ENCODE results near the gene CCDC70.
"Not testable (repeated sequence)": the region's sequence is repeated elsewhere in the genome, so short reads cannot be mapped to it uniquely, and the experiment has no call there.

CCDC70 gene

DNA sequence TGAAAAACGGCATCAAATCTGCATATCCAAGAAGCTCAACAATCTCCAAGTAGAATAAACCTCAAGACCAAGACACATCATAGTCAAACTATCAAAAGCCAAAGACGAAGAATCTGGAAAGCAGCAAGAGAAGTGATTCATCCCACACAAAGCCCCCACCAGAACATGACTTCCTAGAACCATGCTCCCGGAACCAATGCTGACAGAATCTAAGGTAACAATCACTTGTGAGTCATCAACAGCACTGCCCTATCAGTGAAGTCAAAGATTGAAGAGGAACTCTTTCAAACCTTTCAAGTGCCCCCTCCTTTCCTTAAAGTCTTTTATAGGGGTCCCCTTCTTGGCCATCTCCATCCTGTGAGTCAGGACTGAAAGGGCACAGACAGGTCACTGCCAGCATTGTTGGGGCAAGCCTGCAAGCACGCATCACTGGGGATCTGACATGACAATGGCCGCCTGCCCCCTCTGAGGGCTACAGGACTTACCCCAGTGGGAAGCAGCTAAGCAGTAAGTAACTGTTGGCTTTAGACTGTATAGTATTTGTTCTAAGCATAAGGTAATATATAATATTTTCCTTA, at the start of gene CCDC70:
Gene CCDC70, plus strand, starts transcription at position 247 of the 578 bp plus-strand sequence. CDS start 3,443 bp downstream, outside the sequence.
- DNase-seq = peak; percentile 84

DNA sequence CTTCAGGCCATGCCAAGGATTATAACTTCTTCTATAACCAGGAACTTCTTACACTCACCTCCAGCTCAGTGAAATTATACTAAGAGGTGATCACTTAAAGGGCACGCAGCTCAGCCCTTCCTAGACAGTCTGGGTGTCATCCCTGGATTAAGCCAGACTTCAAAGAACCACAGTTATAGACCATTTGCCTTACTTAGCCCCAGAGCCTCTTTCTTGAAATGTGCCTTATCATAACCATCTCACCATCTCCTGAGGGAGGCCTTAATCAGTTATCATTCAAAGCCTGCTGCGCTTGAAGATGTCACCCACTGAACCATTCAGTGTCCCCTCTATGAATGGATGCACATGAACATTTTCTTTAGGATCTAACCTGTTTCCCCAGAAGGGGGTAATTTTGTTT, 47.7 kb upstream of the CCDC70 start:
- DNase-seq = no peak

DNA sequence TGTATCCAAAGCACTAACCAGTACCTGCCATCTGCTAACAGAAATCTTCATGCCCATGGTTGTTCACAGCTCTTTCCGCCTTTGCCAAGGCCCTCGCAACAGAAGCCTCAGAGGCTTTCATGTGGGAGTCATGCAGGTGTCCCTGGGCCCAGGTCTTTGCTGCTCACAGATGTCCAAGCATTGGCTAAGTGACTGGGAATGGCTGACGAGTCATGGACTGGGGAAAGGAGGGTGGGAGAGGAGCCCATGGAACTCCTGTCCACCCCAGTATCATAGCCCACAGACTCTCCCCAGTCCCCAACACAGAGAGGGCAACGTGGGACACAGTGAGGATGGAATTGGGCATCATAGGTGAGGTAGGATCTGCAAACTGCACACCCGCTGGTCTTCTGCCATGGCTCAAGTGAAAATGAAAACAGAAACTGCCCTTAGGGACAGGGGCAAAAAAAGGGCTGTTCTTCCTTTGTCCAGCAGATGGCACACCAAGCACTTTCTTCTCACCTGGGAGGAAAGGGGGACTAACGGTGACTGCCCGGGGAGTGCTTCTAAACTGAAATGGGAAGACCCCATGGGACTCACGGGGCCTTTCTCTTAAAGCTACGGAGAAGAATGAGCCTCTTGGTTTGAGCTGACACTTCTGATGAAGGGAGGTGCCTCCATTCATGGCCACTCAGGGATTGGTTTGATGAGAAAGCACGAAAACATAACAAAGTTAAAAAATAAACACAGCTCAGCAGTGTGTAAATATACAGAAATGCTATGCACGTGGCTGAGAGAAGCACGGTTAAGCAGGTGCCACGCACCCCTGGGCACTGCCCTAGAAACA, 46.7 kb upstream of the CCDC70 start:
- peak; percentile 65 for DNase-seq

DNA sequence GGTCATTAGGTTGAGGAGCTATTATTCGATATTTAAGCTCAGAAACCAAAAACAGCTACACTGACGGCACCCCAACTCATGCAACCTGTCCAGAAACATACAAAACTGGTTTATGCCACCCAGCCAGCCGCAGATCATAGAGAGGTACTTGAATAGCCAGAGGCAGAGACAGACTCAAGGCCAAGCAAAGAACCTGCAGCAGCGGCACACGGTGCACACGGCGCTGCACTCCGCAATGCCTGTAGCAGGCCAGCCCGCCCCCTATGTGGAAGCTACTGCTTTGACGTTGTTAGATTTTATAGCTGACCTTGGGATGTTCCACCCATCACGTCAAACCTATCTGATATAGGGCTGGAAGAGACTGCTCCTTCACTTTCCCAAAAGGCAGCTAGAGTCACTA, 45.9 kb upstream of the CCDC70 start:
- no peak for DNase-seq

DNA sequence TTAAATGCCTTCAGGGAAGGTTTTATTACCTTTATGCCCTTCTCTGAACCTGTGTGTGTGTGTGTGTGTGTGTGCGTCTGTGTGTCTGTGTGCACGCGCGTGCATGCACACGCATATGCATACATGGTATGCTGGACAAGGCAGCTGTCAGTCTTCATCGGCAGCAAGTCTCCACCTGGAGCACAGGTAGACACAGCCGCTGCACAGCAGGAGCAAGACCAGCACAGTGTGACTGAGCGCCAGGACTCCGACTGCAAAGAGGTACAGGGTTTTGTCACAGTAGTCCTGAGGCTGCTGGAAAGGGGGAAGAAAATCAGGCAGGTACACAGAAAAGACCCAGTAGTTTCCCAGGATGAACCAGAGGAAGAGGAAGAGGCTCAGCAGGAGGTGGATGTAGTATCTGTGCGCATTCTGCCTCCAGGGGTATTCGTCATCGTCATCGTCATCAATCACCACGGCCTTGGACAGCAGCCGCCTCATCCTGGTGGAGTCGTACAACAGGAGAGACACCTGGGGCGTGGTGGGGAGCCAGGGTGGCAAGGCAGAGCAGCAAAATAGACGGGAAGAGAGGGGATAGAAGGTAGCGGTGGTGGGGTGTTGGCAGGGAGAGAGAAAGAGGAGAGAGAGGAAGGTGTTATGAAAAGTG, 45.0 kb upstream of the CCDC70 start:
- no peak for DNase-seq

DNA sequence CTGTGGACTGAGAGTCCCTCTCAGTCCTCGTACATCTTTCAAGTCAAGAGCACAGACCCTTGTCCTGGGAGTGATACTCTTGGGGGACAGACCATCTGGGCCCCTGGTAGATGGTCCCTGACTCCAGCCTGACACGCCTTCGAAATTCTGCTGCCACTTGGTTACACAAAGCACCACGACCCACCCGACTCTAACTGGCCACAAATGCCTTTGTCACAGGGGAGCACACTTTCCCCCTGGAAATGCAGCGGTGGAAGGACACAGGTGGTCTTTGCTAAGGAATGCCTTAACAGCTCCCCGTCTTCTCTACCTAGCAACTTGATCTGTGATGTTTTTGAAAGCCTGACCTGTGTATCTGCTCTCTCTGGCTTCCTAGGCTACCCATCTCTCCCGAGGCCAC, 44.1 kb upstream of the CCDC70 start:
- no peak for DNase-seq

DNA sequence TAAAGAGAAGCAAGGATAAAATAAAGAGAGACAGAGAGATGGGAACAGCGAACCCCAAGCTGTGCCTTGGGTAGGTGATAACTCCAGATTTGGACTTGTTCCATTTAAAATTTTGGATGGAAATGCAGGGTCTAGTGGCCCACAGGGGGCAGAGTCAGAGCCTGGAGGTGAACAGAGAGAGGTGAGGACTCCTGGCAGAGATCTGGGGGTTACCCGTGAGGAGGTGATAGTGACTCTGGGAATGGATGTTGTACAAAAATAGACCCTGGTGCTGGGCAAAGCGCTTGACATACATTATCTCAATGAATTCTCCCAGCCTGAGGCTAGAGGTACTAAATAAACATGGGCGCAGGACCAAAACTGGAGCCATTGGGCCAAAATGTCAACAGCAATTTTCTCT, 43.5 kb upstream of the CCDC70 start:
- no peak for DNase-seq

DNA sequence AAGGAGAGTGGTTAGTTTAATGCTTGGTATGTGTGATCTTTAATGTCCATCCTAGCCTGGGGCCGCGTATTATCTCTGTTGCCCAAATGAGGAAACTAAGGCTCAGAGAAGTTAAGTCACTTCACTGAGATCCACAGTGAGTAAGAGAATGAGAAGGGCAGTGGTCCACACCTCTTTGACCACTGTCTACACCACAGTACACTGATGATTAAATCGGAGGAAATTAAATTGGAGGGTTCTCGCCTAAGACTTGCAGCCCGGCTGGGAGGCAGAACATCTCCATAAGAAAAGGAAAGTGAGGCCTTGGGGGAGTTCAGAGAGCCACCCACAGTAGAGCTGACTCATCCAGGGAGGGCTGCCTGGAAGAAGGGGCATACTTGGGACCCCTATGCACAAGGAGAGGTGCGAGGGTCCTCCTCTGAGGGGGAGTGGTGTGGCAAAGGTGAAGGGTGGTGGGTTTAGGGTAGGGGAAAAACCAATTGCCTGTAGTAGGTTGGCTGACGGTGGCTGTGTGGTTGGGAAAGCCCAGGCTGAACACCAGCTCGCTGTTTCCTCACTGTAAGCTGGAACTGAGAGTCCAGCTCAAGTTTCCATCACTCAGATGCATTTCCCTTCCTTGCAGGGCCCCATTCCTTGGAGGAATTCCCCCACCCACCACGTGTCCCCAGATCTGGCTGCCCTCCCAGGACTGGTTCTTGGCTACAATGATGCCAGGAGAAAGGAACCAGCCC, 42.8 kb upstream of the CCDC70 start:
- DNase-seq = no peak

DNA sequence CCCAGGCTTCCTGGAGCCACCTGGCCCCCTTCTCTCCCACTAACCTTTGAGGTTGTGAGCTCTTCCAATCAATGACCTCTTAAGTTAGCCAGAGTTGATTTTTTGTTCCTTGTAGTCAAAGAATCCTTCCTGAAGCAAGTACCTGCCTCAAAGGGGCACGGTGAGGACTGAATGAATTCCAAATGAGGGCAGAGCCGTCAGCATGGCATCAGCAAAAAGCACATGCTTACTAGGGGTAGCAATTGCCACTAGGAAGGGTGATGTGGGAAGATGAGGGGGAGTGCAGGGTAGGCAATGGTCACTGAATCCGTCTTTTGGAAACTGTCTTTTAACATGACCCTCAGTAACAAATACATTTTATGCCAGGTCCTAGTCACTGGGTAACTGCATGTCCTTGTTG, 42.2 kb upstream of the CCDC70 start:
- no peak for DNase-seq

DNA sequence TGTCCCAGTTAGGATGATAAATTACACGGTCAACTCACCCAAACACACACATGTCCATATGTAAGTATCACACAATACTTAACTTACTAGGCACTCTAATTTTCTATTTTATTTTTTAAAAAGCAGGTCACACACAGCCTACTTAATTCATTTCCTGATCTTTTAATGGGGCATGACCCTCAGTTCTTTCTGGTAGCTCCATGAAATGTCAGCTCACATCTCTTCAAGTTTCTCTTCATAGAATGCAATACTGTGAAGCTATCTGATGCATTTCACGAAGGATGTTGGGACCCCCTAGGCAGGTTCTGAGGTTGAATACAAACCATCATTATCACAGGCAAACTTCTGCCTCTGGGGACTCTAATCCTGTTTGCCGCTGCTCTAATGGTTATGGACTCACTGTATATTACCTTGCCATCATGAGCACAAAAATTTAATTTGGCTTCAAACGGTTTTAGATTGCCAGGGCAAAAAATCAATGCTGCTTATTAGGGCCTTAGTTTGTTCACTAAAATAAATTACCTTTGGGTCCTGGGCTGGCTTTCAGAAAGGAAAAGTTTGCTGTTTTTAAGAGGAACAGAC, 41.7 kb upstream of the CCDC70 start:
- no peak for DNase-seq

DNA sequence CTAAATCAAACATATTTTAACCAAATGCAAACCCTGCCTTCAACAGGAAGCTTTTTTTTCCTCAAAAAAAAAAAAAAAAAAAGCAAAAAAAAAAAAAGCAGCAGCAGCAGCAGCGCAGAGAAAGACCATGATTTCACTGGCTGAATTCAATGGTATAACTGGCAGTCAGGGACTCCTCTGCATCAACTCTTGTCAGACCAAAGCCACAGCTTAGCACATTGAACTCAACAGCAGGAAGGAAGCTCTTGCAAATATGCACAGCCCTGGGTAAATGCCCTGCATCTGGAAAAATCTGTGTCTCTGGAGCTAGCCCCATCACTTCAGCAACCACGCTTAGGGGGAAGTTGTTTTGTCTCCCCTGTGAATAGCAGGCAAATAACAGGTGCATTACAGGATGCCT, 40.2 kb upstream of the CCDC70 start:
- DNase-seq = no peak

DNA sequence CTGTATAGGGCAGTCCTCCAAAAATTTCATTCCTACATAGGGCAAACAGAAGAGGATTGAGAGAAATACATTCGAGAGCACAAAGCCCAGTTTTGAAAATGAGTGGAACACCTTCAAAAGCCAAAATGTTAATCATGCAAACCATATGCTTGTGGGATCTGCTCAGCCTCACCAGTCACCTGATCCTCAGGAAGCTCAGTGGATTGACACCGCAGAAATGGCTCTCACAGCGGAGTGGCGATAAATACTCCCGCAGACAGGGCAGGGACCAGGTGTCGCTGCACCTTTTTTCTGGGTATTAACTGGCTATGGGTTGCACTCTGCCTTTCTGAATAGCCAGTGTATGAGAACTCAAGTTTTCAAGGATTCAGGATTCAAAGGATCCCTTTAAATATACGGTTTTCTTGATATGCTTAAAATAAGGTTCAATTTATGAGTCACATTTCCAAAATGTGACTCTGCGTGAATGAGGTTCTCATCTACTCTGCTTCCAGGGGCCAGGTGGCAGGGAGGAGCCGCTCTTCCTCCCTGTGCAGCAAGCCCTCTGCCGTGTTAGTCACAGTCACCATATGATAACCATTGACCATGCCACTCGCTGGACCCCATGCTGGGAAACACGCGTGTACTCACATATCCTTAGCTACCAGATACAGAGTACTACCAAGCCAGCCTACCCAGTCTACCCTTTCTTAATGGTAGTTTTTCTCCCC, 39.5 kb upstream of the CCDC70 start:
- no peak for DNase-seq

DNA sequence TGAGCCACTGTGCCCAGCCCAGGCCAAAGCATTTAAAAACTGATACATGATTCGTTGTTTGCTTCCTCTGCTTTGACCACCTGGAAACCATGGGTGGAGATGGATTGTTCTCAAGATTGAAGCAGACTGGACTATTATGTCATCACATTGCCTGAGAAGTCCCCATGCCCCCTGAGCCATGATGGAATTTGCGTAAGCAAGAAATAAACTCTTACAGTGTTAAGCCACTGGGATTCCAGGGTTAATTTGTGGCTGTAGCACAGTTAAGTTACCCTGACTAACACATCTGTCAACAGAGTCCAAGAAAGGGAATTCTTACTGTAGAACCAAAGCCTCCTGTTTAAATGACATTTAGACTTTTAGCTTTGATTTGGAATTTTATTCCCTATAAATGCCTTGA, 38.4 kb upstream of the CCDC70 start:
- DNase-seq = no peak

DNA sequence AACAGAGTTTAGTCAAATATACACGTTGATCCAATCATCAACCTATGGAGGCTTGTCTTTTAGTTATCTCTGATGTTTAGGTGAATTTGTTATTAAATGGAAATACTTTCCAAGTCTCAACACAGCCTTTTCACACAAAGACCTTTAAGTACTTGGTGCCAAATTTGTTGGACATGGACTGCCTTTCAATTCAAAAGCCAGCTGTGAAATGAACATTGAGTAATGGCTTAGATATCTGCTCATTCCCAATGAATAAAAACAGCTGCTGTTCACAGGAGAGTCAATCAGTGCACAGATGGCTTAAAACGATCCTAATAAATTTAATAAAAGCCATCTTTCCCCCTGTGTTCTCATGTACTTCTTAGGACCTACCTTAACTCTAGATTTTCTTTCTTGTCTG, 37.9 kb upstream of the CCDC70 start:
- DNase-seq = no peak

DNA sequence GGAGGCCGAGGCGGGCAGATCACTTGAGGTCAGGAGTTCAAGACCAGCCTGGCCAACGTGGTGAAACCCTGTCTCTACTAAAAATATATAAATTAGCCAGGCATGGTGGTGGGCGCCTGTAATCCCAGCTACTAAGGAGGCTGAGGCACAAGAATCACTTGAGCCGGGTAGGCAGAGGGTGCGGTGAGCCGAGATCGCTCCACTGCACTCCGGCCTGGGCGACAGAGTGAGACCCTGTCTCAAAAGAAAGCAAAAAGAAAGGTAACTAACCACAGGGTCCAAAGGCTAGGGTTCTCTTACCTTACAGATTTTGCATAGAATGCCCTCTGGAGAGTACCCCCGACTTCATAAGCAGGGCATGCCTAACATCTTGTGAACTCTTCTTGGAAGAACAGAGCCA, 37.1 kb upstream of the CCDC70 start:
- not testable (repeated sequence) for DNase-seq

DNA sequence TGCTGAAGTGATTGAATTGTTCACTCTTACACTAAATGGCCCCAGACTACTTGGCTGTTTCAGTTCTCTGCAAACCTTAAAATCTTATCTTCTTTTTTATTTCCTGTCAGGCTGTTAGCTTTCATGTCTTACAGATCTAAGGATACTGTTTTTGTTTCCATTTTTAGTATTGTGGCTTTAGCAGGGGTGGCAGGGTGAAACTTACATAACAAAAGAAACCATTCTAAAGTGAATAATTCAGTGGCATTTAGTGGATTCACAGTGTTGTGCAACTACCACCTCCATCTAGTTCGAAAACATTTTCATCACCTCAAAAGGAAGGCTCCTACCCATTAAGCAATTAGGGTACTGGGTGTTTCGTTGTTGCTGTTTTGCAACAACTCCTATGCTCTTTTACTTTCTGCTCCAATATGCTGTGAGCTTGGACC, 36.6 kb upstream of the CCDC70 start:
- DNase-seq = no peak

DNA sequence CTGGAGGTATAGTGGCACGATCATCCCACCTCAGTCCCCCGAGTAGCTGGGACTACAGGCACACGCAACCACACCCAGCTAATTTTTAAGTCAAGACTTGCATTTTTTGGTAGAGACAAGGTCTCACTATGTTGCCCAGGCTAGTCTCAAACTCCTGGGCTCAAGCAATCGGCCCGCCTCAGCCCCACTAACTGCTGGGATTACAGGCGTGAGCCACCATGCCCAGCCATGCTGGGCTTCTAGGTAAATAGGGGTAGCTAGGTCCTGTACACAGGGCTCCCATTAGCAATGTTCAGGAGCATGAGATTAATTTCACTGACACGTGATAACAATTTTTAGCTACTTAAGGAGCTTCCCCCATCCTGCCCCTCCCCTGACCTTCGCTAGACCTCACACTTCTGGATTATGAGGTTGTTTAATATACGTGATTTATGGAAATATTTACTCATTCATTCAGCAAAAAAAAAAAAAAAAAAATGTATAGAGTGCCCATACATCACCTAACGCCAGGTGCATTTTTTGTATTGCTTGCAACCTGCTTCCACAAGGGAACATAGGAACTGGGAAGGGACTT, 36.0 kb upstream of the CCDC70 start:
- DNase-seq = no peak

DNA sequence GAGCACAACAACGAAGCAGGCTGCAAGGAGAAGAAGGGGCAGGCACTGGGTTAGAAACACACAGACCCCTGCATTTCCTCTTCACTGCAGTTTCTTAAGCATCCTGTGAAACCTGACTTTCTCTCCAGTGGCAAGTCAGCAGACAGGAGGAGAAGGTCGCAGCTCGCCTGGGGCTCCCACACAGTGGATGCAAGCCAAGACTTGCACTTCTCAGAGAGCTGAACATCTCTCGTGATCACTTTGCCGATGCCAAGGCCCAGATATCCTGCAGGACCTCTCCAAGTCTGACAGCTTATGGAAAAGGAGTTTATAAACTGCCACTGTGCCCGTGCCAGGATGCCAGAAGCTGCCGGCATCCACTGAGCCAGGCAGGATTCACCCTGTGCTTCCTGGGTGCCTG, 35.2 kb upstream of the CCDC70 start:
- no peak for DNase-seq

DNA sequence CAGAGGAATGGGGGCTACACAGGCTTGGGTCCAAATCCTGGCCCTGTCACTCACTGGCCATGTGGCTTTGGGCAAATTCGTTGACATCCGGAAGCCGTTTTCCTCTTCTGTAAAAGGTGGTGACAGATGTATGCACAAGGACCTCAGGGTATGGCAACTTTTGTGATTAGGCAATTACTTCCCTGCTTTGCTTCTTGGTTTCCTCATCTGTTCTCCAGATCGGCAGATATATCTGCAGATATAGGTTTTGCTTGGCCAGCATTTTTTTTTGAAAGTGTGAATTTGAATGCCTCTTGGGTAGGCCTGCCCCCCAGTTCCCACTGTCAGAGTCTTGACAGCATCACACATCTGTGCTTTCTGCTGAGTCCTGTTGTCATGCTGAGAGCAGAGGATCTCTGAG, 34.5 kb upstream of the CCDC70 start:
- DNase-seq = no peak

DNA sequence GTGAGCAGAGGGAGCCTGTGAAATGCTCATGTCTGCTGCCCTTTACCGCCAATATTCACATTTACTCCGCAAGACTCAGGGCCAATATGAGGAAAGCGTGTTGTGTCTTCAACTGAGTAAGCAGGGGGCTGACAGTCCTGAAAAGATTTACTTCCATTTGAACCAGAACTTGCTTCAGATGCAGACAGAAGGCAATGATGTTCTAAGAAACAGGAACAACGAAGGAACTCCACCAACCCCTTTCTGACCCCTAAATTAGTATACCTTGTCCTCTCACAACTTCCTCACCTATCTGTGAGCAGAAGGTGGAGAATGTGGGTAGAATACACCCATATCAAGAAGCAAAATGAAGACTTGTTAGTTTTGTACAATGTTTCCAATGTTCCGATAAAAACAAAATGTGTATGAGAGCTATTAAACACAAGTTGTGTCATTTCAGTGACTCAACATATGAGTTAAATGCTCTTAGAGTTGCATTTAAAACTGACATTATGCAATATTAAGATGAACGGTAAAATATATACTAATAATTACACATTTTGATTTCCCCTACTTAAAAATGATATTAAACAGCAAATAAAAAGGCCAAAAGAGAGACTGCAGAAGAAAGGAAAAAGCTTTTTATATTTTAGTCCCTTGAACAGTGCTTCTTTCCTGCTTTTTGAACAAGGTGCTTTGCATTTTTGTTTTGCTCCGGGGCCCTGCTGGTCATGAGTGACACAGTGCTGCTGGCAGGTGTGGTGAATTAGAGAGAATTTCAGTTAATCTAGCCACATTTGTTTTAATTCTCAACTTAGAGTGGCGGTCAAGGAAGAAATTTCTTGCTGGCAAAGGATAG, 32.8 kb upstream of the CCDC70 start:
- no peak for DNase-seq

DNA sequence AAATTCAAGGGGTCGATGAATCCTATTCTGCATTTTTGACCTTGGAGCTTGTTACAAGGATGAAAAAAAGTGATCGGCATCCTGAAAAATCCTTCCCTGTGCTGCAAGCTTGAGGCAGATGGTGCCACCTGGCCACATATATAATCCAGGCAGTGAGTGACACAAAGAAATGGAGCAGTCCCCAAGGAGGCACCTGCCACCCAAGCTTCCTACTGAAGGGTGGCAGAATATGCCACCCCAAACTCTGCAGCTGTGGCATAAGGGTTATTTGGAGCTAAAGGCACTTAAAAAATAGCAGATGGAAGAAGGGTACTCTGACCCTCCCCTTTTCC, 32.2 kb upstream of the CCDC70 start:
- DNase-seq = no peak

Data from kidney glomerular epithelial cell (primary cell).